Activated CD8-positive, alpha-beta memory T cell treated with anti-CD3 and anti-CD28 coated beads, Interleukin-2, amount 10 ng/mL, durations not matched to agents 7 days and 5 days (primary cell): ENCODE data around the gene USP6. TPM values are rescaled to one million over a fixed set of nuclear protein-coding genes. Genes with fewer than 3 reads are reported as not detected.
"Not testable (repeated sequence)": the region's sequence is repeated elsewhere in the genome, so short reads cannot be mapped to it uniquely, and the experiment has no call there.

Experiments
- ATAC-seq: fragments of 150-1000 bp; cut with Tn5 transposase; one replicate; pipeline ENCODE4 v1.10.0; 2021; ENCODE audit warnings: moderate library complexity
- CTCF ChIA-PET: fragments of 350-600 bp; sonication (Branson Sonifier 250); formaldehyde crosslinking; loops from one replicate; lab custom pipeline; 2021; ENCODE audit warnings: antibody characterized with exemption; lab: Charles Lee
- DNase-seq: peaks from one replicate; pipeline ENCODE4 v3.0.0-alpha.2; 2020
- H3K27ac Mint-ChIP-seq: one replicate; pipeline ENCODE4 v1.8.0; 2021; ENCODE audit warnings: mild to moderate bottlenecking, mixed read lengths
- H3K27me3 Mint-ChIP-seq: one replicate; pipeline ENCODE4 v1.8.0; 2021; ENCODE audit warnings: mixed read lengths
- H3K36me3 Mint-ChIP-seq: one replicate; pipeline ENCODE4 v1.8.0; 2021; ENCODE audit warnings: mild to moderate bottlenecking, mixed read lengths
- H3K4me1 Mint-ChIP-seq: one replicate; pipeline ENCODE4 v1.8.0; 2021; ENCODE audit warnings: mixed read lengths
- H3K4me3 Mint-ChIP-seq: one replicate; pipeline ENCODE4 v1.8.0; 2021; ENCODE audit warnings: mild to moderate bottlenecking, moderate library complexity, mixed read lengths
- H3K9me3 Mint-ChIP-seq: one replicate; pipeline ENCODE4 v1.8.0; 2022; ENCODE audit warnings: low read depth, mixed read lengths
- total RNA-seq, 2 experiments: library from RNA; stranded (reverse); gene quantifications; one replicate each; pipeline ENCODE4 v1.2.3, GENCODE V29; 2021

USP6 gene
- total RNA-seq, 2 experiments from 2014 or later, result 0.03 to 0.07 TPM

GRCh38 chr17:5203178-5203907 lies 87.5 kb downstream of the USP6 start:
- peaks cover 4% of the 10 kb centered on the region for H3K36me3 Mint-ChIP-seq
- CTCF ChIA-PET, result no interaction called here
- H3K4me3 Mint-ChIP-seq, result no peak overlapping the region
- ATAC-seq (no peak), DNase-seq (no peak)
- H3K9me3 Mint-ChIP-seq, result peaks cover 6% of the 10 kb centered on the region
- no peak overlapping the region for H3K27ac Mint-ChIP-seq
- no peaks in the 10 kb centered on the region for H3K27me3 Mint-ChIP-seq
- H3K4me1 Mint-ChIP-seq, result peaks cover 6% of the 10 kb centered on the region

- Mint-ChIP-seq H3K9me3 (peaks cover 6% of the 10 kb centered on the region), H3K4me1 (peaks cover 6% of the 10 kb centered on the region), H3K4me3 (no peak overlapping the region), H3K36me3 (peaks cover 4% of the 10 kb centered on the region), H3K27ac (no peak overlapping the region), H3K27me3 (no peaks in the 10 kb centered on the region)
- CTCF ChIA-PET, result no interaction called here
- ATAC-seq, result no peak
- DNase-seq, result no peak
Measured at GRCh38 chr17:5203908-5204294, 88.1 kb downstream of the USP6 start.

GRCh38 chr17:5209396-5209795 lies 93.6 kb downstream of the USP6 start:
- Mint-ChIP-seq H3K27ac (no peak overlapping the region), H3K27me3 (no peaks in the 10 kb centered on the region)
- ATAC-seq, result no peak

GRCh38 chr17:5210091-5210490 lies 94.3 kb downstream of the USP6 start:
- CTCF ChIA-PET, result no interaction called here
- H3K9me3 Mint-ChIP-seq, result no peaks in the 10 kb centered on the region
- ATAC-seq (no peak), DNase-seq (no peak)
- H3K36me3 Mint-ChIP-seq, result no peaks in the 10 kb centered on the region
- H3K27me3 Mint-ChIP-seq, result no peaks in the 10 kb centered on the region
- H3K4me3 Mint-ChIP-seq, result no peak overlapping the region
- H3K27ac Mint-ChIP-seq, result no peak overlapping the region
- H3K4me1 Mint-ChIP-seq, result no peaks in the 10 kb centered on the region

More at GRCh38 chr17:5209396-5209795, 93.6 kb downstream of the USP6 start:
- DNase-seq, result no peak
- Mint-ChIP-seq H3K36me3 (no peaks in the 10 kb centered on the region), H3K4me3 (no peak overlapping the region), H3K9me3 (no peaks in the 10 kb centered on the region), H3K4me1 (no peaks in the 10 kb centered on the region)
- CTCF ChIA-PET, result no interaction called here

- no peak for DNase-seq
- H3K27ac Mint-ChIP-seq, result no peak overlapping the region
- CTCF ChIA-PET, result interaction anchor here (1.3 kb wide), 1 partner anchor 27 kb away, joined by 4 read pairs; no protein-coding TSS in a partner anchor
Measured at GRCh38 chr17:5210614-5211252, 94.9 kb downstream of the USP6 start.

GRCh38 chr17:5211458-5211857 lies 95.6 kb downstream of the USP6 start:
- CTCF ChIA-PET, result interaction anchor here (1.3 kb wide), 1 partner anchor 26 kb away, joined by 4 read pairs; no protein-coding TSS in a partner anchor
- Mint-ChIP-seq H3K27me3 (no peaks in the 10 kb centered on the region), H3K4me1 (no peaks in the 10 kb centered on the region), H3K36me3 (no peaks in the 10 kb centered on the region), H3K27ac (no peak overlapping the region), H3K4me3 (no peak overlapping the region), H3K9me3 (no peaks in the 10 kb centered on the region)
- ATAC-seq, result no peak
- no peak for DNase-seq

More at GRCh38 chr17:5210614-5211252, 94.9 kb downstream of the USP6 start:
- no peaks in the 10 kb centered on the region for H3K27me3 Mint-ChIP-seq
- H3K9me3 Mint-ChIP-seq, result no peaks in the 10 kb centered on the region
- ATAC-seq, result no peak
- no peaks in the 10 kb centered on the region for H3K4me1 Mint-ChIP-seq
- H3K36me3 Mint-ChIP-seq, result no peaks in the 10 kb centered on the region
- no peak overlapping the region for H3K4me3 Mint-ChIP-seq

GRCh38 chr17:5217562-5217961 lies 101.7 kb downstream of the USP6 start:
- H3K9me3 Mint-ChIP-seq, H3K27me3 Mint-ChIP-seq, DNase-seq, H3K27ac Mint-ChIP-seq, H3K36me3 Mint-ChIP-seq, H3K4me3 Mint-ChIP-seq, ATAC-seq: not testable (repeated sequence)
- peaks cover 11% of the 10 kb centered on the region for H3K4me1 Mint-ChIP-seq
- CTCF ChIA-PET, result interaction anchor here (0.7 kb wide), 1 partner anchor 9 kb away, joined by 3 read pairs; no protein-coding TSS in a partner anchor

- no peak overlapping the region for H3K4me3 Mint-ChIP-seq
- no peaks in the 10 kb centered on the region for H3K9me3 Mint-ChIP-seq
- no peaks in the 10 kb centered on the region for H3K36me3 Mint-ChIP-seq
- no peak for ATAC-seq
- no peak overlapping the region for H3K27ac Mint-ChIP-seq
- no peak for DNase-seq
- H3K27me3 Mint-ChIP-seq, result no peaks in the 10 kb centered on the region
- peaks cover 11% of the 10 kb centered on the region for H3K4me1 Mint-ChIP-seq
- CTCF ChIA-PET, result no interaction called here
Measured at GRCh38 chr17:5219536-5219935, 103.7 kb downstream of the USP6 start.

GRCh38 chr17:5220074-5220473 lies 104.2 kb downstream of the USP6 start:
- CTCF ChIA-PET, result interaction anchor here (0.7 kb wide), 1 partner anchor 579 kb away, joined by 3 read pairs; no protein-coding TSS in a partner anchor
- Mint-ChIP-seq H3K27me3 (no peaks in the 10 kb centered on the region), H3K4me1 (peaks cover 11% of the 10 kb centered on the region), H3K4me3 (no peak overlapping the region), H3K36me3 (no peaks in the 10 kb centered on the region), H3K9me3 (no peaks in the 10 kb centered on the region), H3K27ac (no peak overlapping the region)
- no peak for ATAC-seq
- no peak for DNase-seq

GRCh38 chr17:5221912-5222311 lies 106.1 kb downstream of the USP6 start:
- CTCF ChIA-PET, H3K27me3 Mint-ChIP-seq, H3K36me3 Mint-ChIP-seq, DNase-seq, H3K4me3 Mint-ChIP-seq, H3K9me3 Mint-ChIP-seq, H3K27ac Mint-ChIP-seq, ATAC-seq: not testable (repeated sequence)
- peaks cover 21% of the 10 kb centered on the region for H3K4me1 Mint-ChIP-seq

Other genes with a start within 250 kb of the USP6 start
- 1 to 10 TPM in 1 of 2 experiments, under 1 TPM in 1; 0.98 to 1.2 TPM for gene C17orf107, start 216.5 kb upstream of the USP6 start, total RNA-seq
- under 1 TPM; 0.40 to 0.41 TPM for gene CHRNE, start 212.9 kb upstream of the USP6 start, total RNA-seq
- not detected for gene GP1BA, start 183.8 kb upstream of the USP6 start, total RNA-seq
- 10 to 100 TPM; 82.3 to 84.6 TPM for gene SLC25A11, start 176.0 kb upstream of the USP6 start, total RNA-seq
- 100 to 1,000 TPM; 226 to 273 TPM for gene RNF167, start 175.8 kb upstream of the USP6 start, total RNA-seq
- 1,000 to 10,000 TPM; 2,029 to 2,329 TPM for gene PFN1, start 167.5 kb upstream of the USP6 start, total RNA-seq
- 10 to 100 TPM; 27.7 to 30.8 TPM for gene ENO3, start 164.9 kb upstream of the USP6 start, total RNA-seq
- gene SPAG7, start 148.2 kb upstream of the USP6 start, total RNA-seq, result 10 to 100 TPM; 60.5 to 70.1 TPM
- 10 to 100 TPM; 60.6 to 72.5 TPM for gene CAMTA2, start 128.4 kb upstream of the USP6 start, total RNA-seq
- gene INCA1, start 118.5 kb upstream of the USP6 start, total RNA-seq, result under 1 TPM; 0.20 to 0.23 TPM
- gene KIF1C, start 118.1 kb upstream of the USP6 start, total RNA-seq, result 10 to 100 TPM; 39.8 to 51.0 TPM
- 1 to 10 TPM in 1 of 2 experiments, under 1 TPM in 1; 0.84 to 2.2 TPM for gene SLC52A1, start 80.6 kb upstream of the USP6 start, total RNA-seq
- 1 to 10 TPM; 1.9 to 2.9 TPM for gene ZFP3, start 37.6 kb upstream of the USP6 start, total RNA-seq
- 10 to 100 TPM in 1 of 2 experiments, 1 to 10 TPM in 1; 8.6 to 10.7 TPM for gene ZNF232, start 4.2 kb upstream of the USP6 start, total RNA-seq
- 10 to 100 TPM; 10.5 to 11.3 TPM for gene ZNF594, start 75.8 kb downstream of the USP6 start, total RNA-seq
- gene SCIMP, start 118.8 kb downstream of the USP6 start, total RNA-seq, result not detected
- gene RABEP1, start 166.3 kb downstream of the USP6 start, total RNA-seq, result 10 to 100 TPM; 35.1 to 38.0 TPM